Hindlimb muscle (tissue), 1 donor: ENCODE measurements around the gene HIVEP3. TPM values are rescaled to one million over a fixed set of nuclear protein-coding genes. Genes with fewer than 3 reads are reported as not detected.

Experiments used
- DNase-seq: peaks from one replicate; pipeline ENCODE4 v3.0.0-alpha.2; 2013
- polyA plus RNA-seq: library from polyadenylated mRNA; unstranded; fragments of 120-200 nt; gene quantifications from one replicate; pipeline ENCODE4 v1.2.1, GENCODE V29; 2013; ENCODE audit not compliant: insufficient read length

The HIVEP3 gene
- polyA plus RNA-seq, 1 donor, result 3.1 TPM

DNA sequence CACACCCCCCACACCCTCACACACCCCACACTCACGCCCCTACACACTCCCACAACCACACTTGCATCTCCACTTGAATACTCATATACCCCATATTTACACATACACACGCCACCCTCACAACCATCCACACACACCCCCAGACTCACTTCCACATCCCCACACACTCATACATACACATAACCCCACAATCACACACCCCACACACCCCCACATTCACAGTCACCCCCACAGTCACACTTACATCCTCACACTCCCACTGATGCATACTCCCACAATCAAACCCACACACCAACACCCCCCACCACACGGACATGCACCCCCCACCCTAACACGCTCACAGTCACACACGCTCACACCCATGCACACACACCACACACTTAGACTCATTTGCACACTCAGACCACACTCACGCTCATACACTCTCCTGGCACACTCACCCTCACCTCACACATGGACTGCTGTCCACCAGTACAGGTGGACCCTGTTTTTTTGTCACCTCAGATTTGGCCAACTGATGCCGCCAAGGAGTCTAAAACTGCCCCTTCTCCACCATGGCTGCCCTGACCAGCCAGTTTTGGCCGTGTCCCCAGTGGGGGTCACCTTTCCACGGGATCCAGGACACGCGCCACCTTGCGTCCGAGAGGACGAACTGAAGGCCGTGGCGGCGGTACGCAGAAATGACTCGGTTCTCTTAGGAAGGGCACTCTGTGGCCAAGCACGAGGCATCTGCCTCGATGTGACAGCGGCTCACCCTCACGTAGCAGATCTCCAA is 388.9 kb downstream of the HIVEP3 start:
- no peak for DNase-seq

DNA sequence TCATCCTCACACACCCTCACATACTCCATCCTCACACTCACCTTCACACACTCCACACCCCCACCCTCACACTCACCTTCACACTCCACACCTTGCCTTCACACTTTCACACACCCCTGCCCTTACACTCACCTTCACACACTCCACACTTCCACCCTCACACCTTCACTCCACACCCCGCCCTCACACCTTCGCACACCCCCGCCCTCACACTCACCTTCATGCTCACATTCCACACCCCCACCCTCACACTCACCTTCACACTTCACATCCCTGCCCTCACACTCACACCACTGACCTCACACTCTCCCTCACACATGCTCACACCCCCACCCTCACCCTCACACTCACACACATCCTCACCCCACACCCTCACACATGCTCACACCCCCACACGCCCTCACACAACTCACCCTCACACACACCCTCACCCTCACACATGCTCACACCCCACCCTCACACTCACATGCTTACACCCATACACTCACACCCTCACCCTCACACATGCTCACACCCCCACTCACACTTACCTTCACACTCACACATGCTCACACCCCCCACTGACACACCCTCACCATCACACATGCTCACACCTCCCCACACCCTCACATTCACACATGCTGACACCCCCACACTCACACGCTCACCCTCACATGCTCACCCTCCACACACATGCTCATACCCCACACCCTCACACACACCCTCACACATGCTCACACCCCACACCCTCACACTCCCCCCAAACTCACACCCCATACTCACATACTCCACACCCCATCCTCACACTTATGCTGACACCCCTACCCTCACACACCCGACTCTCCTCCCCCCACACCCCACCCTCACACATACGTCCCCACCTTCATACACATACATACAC is 389.8 kb downstream of the HIVEP3 start:
- DNase-seq, result no peak

DNA sequence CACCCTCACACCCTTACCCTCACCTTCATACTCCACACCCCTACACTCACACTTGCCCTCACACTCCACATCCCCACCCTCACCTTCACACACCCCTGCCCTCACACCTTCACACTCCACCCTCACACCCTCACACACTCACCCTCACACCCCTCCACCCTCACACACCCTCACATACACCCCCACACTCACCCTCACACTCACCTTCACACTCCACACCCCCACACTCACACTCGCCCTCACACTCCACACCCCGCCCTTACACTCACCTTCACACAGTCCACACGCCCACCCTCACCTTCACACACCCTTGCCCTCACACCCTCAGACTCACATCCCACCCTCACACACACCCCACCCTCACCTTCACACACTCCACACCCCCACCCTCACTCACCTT is 390.6 kb downstream of the HIVEP3 start:
- DNase-seq, result no peak

DNA sequence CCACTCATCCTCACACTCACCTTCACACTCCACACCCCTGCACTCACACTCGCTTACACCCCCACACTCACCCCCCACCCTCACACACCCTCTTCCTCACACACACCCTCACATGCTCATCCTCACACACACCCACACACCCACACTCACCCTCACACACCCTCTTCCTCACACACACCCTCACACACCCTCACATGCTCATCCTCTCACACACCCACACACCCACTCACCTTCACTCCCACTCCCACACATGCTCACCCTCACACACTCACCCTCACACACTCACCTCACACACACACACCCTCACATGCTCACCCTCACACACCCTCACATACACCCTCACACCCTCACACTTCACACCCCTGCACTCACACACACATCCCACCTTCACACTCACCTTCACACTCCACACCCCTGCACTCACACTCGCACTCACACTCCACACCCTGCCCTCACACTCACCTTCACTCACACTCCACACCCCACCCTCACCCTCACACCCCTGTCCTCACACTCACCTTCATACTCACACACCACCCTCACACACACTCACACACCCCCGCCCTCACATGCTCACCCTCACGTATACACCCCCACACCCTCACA is 391.7 kb downstream of the HIVEP3 start:
- no peak for DNase-seq

DNA sequence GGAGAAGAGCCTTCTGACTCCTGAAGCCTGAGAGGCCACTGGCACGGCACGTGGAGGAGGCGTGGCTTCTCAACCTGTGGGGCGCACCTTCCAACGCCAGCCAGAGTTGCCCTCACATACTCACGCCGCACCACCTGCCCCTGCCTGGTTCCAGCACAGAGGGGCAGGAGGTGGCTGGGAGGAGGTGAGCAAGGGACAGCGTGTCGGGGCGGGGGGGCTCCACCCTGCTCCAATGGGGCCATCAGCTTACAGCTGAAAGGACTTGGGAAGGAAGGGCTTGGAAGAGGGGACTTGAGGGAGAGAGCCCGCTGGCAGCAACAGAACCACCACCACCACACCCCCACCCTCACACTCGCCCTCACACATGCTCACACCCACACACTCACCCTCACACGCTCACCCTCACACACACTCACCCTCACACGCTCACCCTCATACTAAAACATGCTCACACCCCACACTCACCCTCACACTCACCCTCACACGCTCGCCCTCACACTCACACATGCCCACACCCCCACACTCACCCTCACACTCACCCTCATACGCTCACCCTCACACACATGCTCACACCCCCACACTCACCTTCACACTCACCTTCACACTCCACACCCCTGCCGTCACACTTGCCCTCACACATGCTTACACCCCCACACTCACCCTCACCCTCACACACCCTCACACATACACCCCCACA is 392.7 kb downstream of the HIVEP3 start:
- no peak for DNase-seq

DNA sequence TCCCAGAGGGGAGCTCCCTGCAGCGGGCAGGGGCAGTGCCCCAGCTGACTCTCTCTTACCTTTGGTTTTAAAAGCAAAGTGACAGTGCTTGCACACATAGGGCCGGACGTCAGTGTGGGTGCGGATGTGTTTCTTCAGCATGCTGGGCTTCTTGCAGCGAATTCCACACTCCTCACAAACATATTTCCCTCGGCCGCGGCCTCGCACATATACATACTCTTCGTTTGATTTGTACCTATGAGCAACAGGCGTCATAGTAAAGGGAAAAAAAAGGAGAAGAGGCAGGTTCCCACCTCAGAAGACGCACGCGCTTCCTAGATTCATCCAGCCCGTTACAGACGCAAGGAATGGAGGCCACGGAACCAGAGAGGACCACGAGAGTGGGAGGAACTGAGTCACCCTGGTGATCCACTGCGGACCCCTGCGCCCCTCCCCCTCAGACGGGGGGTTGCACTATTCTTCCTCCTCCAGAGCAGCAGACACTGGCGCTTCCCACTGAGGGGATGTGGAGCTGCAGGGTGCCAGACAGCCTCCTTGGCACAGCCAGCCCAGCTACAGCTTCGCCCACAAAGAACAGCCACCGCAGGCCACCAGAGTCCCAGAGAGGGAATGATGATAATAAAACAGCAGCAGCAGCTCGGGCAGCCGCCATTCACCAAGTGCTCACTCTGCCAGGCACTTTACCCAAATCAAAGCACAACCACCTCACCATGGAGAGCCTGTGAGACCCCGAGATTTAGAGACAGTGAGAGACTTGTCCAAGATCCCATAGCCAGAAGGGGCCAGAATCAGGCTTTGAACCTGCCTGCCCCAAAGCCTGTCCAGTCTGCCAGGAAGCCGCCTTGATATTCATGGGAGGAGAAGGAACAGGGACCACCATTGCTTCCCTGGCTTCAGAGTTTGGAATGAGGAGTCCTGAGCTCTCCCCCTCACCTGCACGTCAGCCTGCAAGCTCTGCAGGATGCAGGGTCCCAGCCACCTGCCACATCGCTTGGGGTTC is 393.7 kb downstream of the HIVEP3 start:
- DNase-seq, result no peak

DNA sequence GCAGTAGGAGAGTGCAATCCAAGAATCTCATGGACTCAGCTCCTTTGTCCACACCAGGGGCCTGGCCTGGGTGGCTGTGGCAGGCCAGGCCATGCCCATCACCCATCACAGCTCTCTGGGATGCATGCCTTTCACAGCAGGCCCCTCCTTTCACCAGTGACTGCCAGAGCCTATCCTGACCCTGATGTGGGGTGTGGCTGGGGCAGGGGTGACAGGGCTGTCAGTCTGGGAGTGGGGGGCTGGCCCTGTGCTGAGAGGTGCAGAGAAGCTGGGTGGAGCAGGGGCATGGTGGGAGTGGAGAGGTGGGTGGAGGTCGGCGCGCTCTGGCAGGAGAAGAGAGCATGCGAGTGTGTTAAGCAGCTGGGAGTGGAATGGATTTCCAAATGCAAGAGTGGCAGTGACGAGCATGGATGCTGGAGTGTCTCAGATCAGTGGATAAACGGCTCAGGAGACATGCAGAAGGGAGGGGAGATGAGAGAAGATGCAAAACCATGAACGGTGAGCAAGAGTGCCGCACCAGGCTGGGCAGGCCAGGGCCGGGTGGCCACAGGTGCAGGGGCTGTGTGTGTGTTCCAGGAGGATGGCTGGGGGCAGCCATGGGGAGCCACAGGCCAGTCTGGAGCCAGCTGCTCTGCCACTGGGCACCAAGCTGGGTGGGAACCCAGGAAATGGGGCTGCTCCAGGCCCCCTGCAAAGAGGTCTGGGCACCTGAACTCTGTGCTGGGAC is 394.6 kb downstream of the HIVEP3 start:
- DNase-seq, result no peak

DNA sequence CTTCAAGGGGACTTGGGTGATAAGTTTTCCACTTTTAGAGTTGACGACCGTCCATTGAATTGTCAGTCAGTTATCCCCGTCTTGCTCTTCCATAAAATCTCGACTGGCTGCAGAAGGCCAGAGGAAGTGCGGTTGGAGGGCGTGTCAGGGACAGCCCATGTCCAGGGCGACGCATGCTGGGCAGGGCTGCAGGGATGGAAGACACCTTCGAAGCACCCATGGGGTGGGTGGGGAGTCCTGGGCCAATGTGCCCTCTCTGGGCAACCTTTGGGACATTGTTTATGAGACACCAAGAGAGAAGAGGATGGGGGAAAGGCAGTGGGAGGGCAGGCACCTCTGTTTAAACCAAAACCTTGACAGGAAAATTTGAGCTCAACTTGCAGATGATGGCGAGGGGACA is 395.7 kb downstream of the HIVEP3 start:
- no peak for DNase-seq

DNA sequence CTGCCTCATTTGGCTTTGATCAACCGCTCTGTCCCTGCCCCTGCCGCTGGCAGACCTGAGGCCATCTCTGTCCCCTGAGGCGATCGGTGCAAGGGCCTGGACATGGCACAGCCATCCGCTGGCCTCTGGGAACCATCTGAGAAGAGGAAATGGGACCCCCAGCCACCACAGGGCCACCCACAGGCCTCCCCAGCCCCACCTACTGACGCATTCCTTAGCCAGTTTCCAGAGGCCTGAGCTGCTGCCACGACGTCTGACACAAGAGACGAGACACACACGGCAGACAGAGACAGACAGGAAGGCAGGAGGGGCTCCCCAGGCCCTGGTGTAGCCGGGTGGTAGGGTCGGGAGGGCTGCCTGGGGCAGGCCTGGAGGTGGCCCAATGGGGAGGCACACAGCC is 397.0 kb downstream of the HIVEP3 start:
- DNase-seq, result no peak

DNA sequence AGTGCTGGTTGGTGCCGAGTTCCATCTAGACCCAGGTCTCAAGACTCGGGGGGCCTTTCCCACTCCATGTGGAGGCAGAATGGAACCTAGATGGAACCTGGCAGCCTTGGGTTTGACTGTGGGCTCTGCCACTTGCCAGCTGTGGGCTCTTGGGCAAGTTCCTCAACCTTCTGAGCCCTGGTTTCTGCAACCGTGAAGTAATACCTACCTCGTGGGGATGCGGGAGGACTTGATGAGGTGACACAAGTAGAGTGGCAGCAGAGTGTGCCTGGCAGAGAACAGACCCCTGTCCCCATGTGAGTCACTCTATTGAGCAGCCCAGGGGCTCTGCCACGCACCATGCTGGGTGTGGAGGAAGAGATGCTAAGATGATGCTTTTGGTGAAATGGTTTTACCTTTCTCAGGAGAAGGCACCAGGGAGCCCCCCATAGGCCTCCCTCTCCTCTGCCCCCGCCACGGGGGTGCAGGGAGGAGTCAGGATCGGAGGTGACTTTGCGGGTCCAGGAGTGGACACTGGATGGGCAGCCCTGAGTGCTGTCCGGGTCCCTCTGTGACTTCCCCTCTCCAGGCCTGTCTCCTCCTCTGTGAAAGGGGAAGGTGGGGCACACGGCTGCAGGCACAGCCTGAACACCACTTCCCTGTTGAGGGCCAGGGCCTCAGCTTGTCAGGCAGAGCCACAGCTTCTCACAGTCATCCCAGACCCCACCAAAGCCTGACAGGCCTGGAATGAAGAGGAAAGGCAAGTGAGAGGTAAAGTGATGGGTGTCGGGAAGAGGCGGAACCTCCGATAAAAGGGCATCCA is 397.6 kb downstream of the HIVEP3 start:
- no peak for DNase-seq

DNA sequence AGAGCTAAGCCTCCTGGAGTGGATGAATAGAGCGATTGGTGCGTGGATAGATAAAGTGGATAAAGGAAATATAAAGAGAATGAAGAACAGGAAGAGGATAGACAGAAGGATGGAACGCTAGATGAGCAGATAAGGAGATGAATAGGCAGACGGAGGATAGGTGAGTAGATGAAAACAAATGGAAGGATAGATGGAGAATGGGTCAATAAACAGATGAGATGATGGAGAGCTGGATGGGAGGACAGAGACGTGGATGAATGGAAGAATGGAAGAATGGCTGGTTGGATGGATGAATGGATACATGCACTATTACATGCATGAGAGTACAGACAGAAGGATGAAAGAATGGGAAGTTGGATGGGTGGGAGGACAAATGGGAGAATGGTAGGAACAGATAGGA is 399.1 kb downstream of the HIVEP3 start:
- no peak for DNase-seq

DNA sequence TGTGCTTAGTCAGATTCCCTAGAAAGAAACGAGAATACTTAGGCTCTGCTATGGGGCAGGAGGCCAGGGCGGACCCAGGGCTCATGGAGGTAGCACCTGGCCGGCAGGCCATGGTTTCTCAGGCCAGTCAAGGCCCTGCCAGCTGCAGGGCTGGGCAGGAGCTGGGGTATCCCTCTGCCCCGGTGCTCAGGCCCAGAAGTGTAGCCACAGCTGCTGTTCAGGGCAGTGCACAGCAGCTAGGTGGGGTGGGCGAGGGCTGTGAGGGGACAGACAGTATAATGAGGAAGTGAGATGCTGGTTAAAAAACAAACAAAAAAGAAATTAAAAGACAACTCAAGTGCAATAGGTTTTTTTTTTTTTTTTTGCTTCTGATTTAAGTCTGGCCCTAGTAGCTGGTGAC is 400.3 kb downstream of the HIVEP3 start:
- no peak for DNase-seq

DNA sequence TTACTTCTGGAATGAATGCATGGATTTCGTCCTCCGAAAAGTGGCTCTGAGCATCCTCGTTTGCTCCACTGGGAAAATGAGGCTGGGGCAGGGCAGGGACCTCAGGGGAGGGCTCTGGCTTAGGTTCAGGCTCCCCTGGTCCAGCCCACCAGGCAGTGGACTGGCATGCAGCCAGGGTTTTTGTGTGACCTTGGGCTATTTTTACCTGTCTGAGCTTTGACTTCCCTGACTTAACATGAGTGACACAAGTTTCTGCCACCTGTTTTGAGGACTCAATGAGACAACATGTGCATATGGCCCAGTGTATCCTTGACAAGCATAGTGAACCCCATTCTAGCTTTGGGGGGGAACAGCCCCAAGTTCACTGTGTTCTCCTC is 401.7 kb downstream of the HIVEP3 start:
- DNase-seq, result no peak

DNA sequence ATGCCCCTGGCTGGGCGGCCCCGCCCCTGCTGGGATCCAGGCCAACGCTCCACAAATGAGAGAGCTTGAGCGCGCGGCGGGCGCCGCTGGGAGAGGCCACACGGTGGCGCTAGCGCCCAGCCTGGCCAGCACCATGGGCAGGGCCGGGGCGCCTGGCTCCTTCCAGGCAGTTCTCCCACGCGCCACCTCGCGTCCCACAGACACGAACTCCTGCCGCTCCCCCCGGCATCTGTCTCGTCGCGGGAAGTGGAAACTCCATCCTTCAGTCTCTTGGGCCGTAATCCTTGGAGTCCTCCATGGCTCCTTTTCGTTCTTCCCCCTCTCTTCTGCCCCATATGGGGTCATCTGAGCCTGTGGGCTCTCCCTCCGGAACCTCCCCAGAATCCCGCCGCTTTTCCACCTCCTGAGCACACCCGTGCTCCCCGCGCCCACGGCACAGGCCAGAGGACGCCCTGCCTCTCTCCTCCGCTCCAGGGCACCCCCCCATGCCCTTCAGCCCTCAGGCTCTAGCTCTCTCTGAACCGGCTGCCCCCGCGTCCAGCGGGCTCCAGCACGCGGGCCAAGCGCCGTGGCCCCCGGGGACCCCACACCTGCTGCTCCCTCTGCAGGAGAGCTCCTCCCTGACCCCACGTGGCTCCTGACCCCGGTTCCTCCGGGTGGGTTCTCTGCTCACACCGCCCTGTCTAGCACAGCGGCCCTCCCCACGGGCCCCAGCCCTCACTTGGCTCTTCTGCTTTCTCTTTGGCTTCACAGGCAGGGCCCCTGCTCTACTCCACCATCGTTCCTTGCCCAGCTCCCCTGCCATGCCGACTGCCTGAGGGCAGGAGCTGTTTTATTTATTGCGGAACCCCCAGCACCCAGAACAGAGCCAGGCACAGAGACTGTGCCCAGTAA is 402.3 kb downstream of the HIVEP3 start:
- peak; percentile 96 for DNase-seq

DNA sequence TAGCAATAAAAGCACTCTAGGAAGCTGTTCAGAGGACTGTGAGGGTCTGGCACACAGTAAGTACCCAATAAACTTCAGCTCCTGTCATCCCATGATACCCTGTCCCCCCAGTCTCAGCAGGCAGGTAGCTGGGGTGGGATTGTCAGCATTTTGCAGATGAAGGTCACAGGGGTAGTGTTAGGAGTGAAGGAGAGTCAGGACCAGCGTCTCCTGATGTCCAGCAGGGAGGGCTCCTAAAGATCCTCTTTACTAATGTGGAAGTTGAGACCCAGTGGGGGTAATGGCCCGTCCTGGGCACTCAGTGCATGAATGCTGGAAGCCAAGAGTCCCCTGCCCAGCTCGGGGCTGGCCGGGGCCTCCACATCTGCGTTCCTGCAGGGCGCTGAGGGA is 402.9 kb downstream of the HIVEP3 start:
- no peak for DNase-seq

DNA sequence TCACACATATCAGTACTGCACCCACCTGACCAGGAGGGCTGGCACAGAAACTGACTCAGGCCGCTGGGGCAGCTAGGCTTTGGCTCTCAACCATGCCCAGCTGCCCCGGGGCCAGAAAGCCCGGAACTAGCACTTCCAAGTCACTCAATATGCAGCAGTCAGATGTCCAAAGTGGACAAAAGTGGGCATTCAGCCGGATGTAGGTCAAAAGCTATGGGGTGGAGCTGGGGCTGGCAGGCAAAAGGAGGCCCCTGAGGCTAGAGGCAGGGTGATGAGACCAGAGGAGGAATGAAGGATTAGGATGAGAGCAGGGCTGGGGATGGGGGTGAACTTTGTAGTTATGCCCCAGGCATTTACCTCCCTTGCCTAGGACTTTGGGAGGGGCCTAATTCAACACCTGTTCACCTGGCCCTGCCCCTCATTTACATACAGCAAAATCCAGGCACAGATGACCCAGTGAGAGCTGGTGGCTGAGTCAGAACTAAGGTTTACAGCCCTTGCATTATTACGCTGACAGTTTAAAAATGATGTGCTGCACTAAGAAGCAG is 403.5 kb downstream of the HIVEP3 start:
- DNase-seq, result no peak

DNA sequence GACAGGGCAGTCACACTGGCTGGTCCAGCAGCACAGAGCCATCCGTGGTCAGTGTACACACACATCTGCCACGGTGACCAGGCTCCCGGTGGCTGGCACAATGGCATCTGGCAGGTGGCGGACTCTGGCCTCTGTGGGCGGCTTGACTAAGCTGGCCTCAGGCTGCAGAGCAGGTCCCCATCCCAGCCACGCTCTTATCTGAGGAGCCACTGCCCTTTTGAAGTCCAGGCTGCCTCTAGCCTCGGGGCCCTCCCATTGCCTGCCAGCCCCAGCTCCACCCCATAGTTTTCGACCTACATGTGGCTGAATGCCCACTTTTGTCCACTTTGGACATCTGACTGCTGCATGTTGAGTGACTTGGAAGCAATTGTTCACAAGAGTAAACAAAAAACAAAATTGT is 404.3 kb downstream of the HIVEP3 start:
- DNase-seq, result no peak

DNA sequence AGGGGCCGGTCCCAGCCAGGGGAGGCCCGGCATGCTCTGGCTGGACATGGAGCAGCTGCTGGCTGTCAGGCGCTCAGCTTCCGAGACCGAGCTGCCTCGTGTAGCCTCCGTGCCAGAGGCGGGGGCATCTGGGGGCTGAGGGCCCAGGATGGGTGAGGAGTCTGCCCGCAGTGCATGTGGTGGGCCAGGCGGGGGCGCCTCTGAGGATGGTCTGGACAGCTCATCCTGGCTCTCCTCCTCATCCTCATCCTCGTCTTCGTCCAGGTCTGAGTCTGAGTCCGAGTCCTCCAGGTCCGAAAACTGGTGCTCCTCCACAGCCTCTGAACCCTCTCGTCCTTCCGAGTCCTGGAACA is 405.4 kb downstream of the HIVEP3 start:
- DNase-seq, result no peak
